ENCODE data around the gene CNTNAP4. TPM values are rescaled to one million over a fixed set of nuclear protein-coding genes. Genes with fewer than 3 reads are reported as not detected.

The CNTNAP4 gene
- total and polyA plus RNA-seq, 2 of the 4 experiments (the other 2 are of a cell fraction) = not detected

- Histone ChIP-seq H2BK120ac (ENCODE audit: low read depth, low read length) (no peak overlapping the region), H3K18ac (ENCODE audit: low read depth, low read length) (no peak overlapping the region), H4K20me1 (ENCODE audit: insufficient read depth, low read length) (no peaks in the 10 kb centered on the region), H2BK15ac (ENCODE audit: low read depth, low read length) (no peak overlapping the region), H3K79me1 (ENCODE audit: low read depth in 1 of 2, low read length in 2 of 2) (no peaks in the 10 kb centered on the region), H3K4me2 (ENCODE audit: low read depth, low read length) (no peak overlapping the region), H3K4me3 (ENCODE audit: insufficient read depth, low read depth, low read length) (no peak overlapping the region), H2AK9ac (replicated peaks; ENCODE audit: low read depth, low read length, poor library complexity) (no peak overlapping the region), H3K27me3 (ENCODE audit: control insufficient read depth, insufficient read depth, low read length) (no peaks in the 10 kb centered on the region), H3K9me3 (ENCODE audit: control insufficient read depth, insufficient read depth, low read length) (peaks cover 2% of the 10 kb centered on the region; the same call in 1 of the 2 replicates), H3K23ac (ENCODE audit: low read depth, low read length) (no peak overlapping the region), H2BK20ac (ENCODE audit: low read depth, low read length) (no peak overlapping the region), H2BK5ac (ENCODE audit: low read depth, low read length, poor library complexity, severe bottlenecking) (no peak overlapping the region), H3K27ac (ENCODE audit: insufficient read depth, low read length) (no peak overlapping the region), H3K4me1 (ENCODE audit: control insufficient read depth, insufficient read depth, low read length) (no peaks in the 10 kb centered on the region), H4K5ac (ENCODE audit: low read depth, low read length) (no peak overlapping the region), H4K91ac (ENCODE audit: insufficient read depth, low read depth, low read length) (no peak overlapping the region), H3K14ac (replicated peaks; ENCODE audit: low read depth, low read length) (no peak overlapping the region), H3K9me1 (ENCODE audit: insufficient read depth, low read length) (no peaks in the 10 kb centered on the region), H3K36me3 (ENCODE audit: control insufficient read depth, insufficient read depth, low read length) (no peaks in the 10 kb centered on the region), H3K56ac (ENCODE audit: extremely low read depth, insufficient read depth, low read length) (no peak overlapping the region), H2AK5ac (ENCODE audit: low read depth, low read length) (no peak overlapping the region), H3K4ac (ENCODE audit: low read depth, low read length) (no peak overlapping the region), H4K8ac (ENCODE audit: low read depth in 2 of 2, low read length in 2 of 2) (no peak overlapping the region), H2AFZ (replicated peaks; ENCODE audit: low read length, poor library complexity) (no peak overlapping the region), H3K9ac (ENCODE audit: low read depth, low read length) (no peak overlapping the region)
- ATAC-seq (ENCODE audit: low read depth) (no peak), DNase-seq (no peak)
- WGBS, 2 experiments (ENCODE audit: extremely low coverage in 2 of 2, insufficient read length in 1 of 2) = no CpG with 5 or more reads among the region's 5 CpGs
- no TSS peak for BruUV-seq (replicated peaks)
- CTCF ChIA-PET = no interaction called here
- intact Hi-C loops (cut with micrococcal nuclease) = no loop called here
- no peak for TF ChIP-seq BHLHE40 (IDR thresholded peaks at IDR 0.05; ENCODE audit: low read depth, low read length)
- no peak for TF ChIP-seq NFE2L2 (IDR thresholded peaks at IDR 0.05; ENCODE audit: low read depth, low read length)
- TF ChIP-seq USF2 (IDR thresholded peaks at IDR 0.05; ENCODE audit: low read depth, low read length) = no peak
- TF ChIP-seq CTCF (conservative IDR thresholded peaks at IDR 0.05; ENCODE audit: low read depth, low read length) = no peak
- no peak for TF ChIP-seq FOS (IDR thresholded peaks at IDR 0.05; ENCODE audit: low read depth, low read length)
- no peak for TF ChIP-seq MAFK (IDR thresholded peaks at IDR 0.05; ENCODE audit: low read depth, low read length)
- no peak for TF ChIP-seq RAD21 (IDR thresholded peaks at IDR 0.05; ENCODE audit: low read length)
- no peak for TF ChIP-seq ELK1 (IDR thresholded peaks at IDR 0.05; ENCODE audit: borderline replicate concordance, low read depth, low read length)
- no peak for TF ChIP-seq CHD1 (IDR thresholded peaks at IDR 0.05; ENCODE audit: low read depth, low read length)
- TF ChIP-seq RCOR1 (IDR thresholded peaks at IDR 0.05; ENCODE audit: insufficient replicate concordance, low read length) = no peak
- no peak for TF ChIP-seq SMC3 (IDR thresholded peaks at IDR 0.05; ENCODE audit: low read depth, low read length)
- no peak for TF ChIP-seq MXI1 (IDR thresholded peaks at IDR 0.05; ENCODE audit: borderline replicate concordance, low read depth, low read length)
- TF ChIP-seq CEBPB (IDR thresholded peaks at IDR 0.05; ENCODE audit: low read depth, low read length) = no peak
- TF ChIP-seq POLR2A (IDR thresholded peaks at IDR 0.05; ENCODE audit: low read depth, low read length) = no peak
- no peak for TF ChIP-seq MAZ (IDR thresholded peaks at IDR 0.05; ENCODE audit: borderline replicate concordance, low read depth, low read length)
- no peak for TF ChIP-seq RFX5 (IDR thresholded peaks at IDR 0.05; ENCODE audit: low read depth, low read length)
- in situ Hi-C loops (cut with MboI; ENCODE audit: low sequenced_read_pairs) = no loop called here
- POLR2A ChIA-PET (ENCODE audit: unreplicated experiment) = no interaction called here
- dilution Hi-C loops (cut with HindIII; ENCODE audit: low sequenced_read_pairs, unreplicated experiment) = no loop called here
Measured at GRCh38 chr16:76456016-76456415, 178.8 kb downstream of the CNTNAP4 start.
